ENCODE data around the gene PARP8.

PARP8 gene

GRCh38 chr5:50749181-50749580 is 82.7 kb downstream of the PARP8 start:
- in situ Hi-C loops (cut with MboI; ENCODE audit: low sequenced_read_pairs, unreplicated experiment) = loop anchor here (25.0 kb wide), 1 partner anchor 312 kb away; the partner anchor contains the start of gene EMB
- DNase-seq (ENCODE audit: low spot score) = no peak
- no peak for TF ChIP-seq CTCF (IDR thresholded peaks at IDR 0.05; ENCODE audit: borderline replicate concordance, control extremely low read depth, extremely low read depth, insufficient read depth, missing control alignments)

- in situ Hi-C loops (cut with MboI; ENCODE audit: low sequenced_read_pairs, unreplicated experiment) = loop anchor here (25.0 kb wide), 1 partner anchor 313 kb away; the partner anchor contains the start of gene EMB
- no peak for DNase-seq (ENCODE audit: low spot score)
- TF ChIP-seq CTCF (IDR thresholded peaks at IDR 0.05; ENCODE audit: borderline replicate concordance, control extremely low read depth, extremely low read depth, insufficient read depth, missing control alignments) = no peak
These were observed 83.4 kb downstream of the PARP8 start for GRCh38 chr5:50749873-50750272.

- peak; percentile 51 for DNase-seq (ENCODE audit: low spot score)
- peak; percentile 59 for TF ChIP-seq CTCF (IDR thresholded peaks at IDR 0.05; ENCODE audit: borderline replicate concordance, control extremely low read depth, extremely low read depth, insufficient read depth, missing control alignments)
- in situ Hi-C loops (cut with MboI; ENCODE audit: low sequenced_read_pairs, unreplicated experiment) = no loop called here
These were observed 84.7 kb downstream of the PARP8 start for GRCh38 chr5:50751064-50751657.

- in situ Hi-C loops (cut with MboI; ENCODE audit: low sequenced_read_pairs, unreplicated experiment) = no loop called here
- no peak for TF ChIP-seq CTCF (IDR thresholded peaks at IDR 0.05; ENCODE audit: borderline replicate concordance, control extremely low read depth, extremely low read depth, insufficient read depth, missing control alignments)
- no peak for DNase-seq (ENCODE audit: low spot score)
These were observed 86.4 kb downstream of the PARP8 start for GRCh38 chr5:50752800-50753199.

- in situ Hi-C loops (cut with MboI; ENCODE audit: low sequenced_read_pairs, unreplicated experiment) = no loop called here
- DNase-seq (ENCODE audit: low spot score) = no peak
- no peak for TF ChIP-seq CTCF (IDR thresholded peaks at IDR 0.05; ENCODE audit: borderline replicate concordance, control extremely low read depth, extremely low read depth, insufficient read depth, missing control alignments)
These were observed 93.3 kb downstream of the PARP8 start for GRCh38 chr5:50759526-50760270.

- in situ Hi-C loops (cut with MboI; ENCODE audit: low sequenced_read_pairs, unreplicated experiment) = no loop called here
- no peak for TF ChIP-seq CTCF (IDR thresholded peaks at IDR 0.05; ENCODE audit: borderline replicate concordance, control extremely low read depth, extremely low read depth, insufficient read depth, missing control alignments)
- DNase-seq (ENCODE audit: low spot score) = no peak
These were observed 96.9 kb downstream of the PARP8 start for GRCh38 chr5:50763351-50763750.
